Nephron (organoid): ENCODE results near the gene RET.
A peak's percentile ranks its signal among the peaks of the same experiment; 100 is the strongest.

Source experiments
- H3K27ac Mint-ChIP-seq, 3 experiments: 2 replicates each; pipeline ENCODE4 v1.8.0; 2020; ENCODE audit warnings: mixed read lengths in 3 of 3, mild to moderate bottlenecking in 2 of 3, moderate library complexity in 1 of 3
- H3K27me3 Mint-ChIP-seq: 2 replicates; pipeline ENCODE4 v1.8.0; 2021; ENCODE audit warnings: low read depth, mild to moderate bottlenecking, moderate library complexity, mixed read lengths
- H3K36me3 Mint-ChIP-seq: 2 replicates; pipeline ENCODE4 v1.8.0; 2020; ENCODE audit warnings: low read depth, mixed read lengths
- H3K4me1 Mint-ChIP-seq: 2 replicates; pipeline ENCODE4 v1.8.0; 2020; ENCODE audit warnings: mixed read lengths
- H3K4me3 Mint-ChIP-seq, 3 experiments: 2 replicates each; pipeline ENCODE4 v1.8.0; 2020; ENCODE audit warnings: mild to moderate bottlenecking in 3 of 3, mixed read lengths in 3 of 3, moderate library complexity in 2 of 3
- H3K9me3 Mint-ChIP-seq: 2 replicates; pipeline ENCODE4 v1.8.0; 2020; ENCODE audit warnings: mixed read lengths
- CTCF ChIP-seq, 3 experiments: fragments of 200-600 bp; sonication (generic); IDR thresholded peaks; one replicate each; pipeline ENCODE4 v1.5.0; 2021; ENCODE audit warnings: antibody characterized with exemption in 3 of 3; ENCODE audit not compliant: unreplicated experiment in 3 of 3

The RET gene

GRCh38 chr10:43108951-43109350 lies 32.1 kb downstream of the RET start:
- H3K4me1 Mint-ChIP-seq, result peaks cover 7% of the 10 kb centered on the region

GRCh38 chr10:43109671-43110249 lies 32.9 kb downstream of the RET start:
- Mint-ChIP-seq H3K9me3 (no peaks in the 10 kb centered on the region), H3K4me3 (no peak overlapping the region), H3K27me3 (peaks cover 5% of the 10 kb centered on the region), H3K36me3 (no peaks in the 10 kb centered on the region), H3K4me1 (peaks cover 7% of the 10 kb centered on the region), H3K27ac (no peak overlapping the region)
- TF ChIP-seq CTCF (IDR thresholded peaks at IDR 0.05; ENCODE audit: unreplicated experiment in 3 of 3), result no peak

More at GRCh38 chr10:43108951-43109350, 32.1 kb downstream of the RET start:
- no peak for TF ChIP-seq CTCF (IDR thresholded peaks at IDR 0.05; ENCODE audit: unreplicated experiment in 3 of 3)
- Mint-ChIP-seq H3K4me3 (no peak overlapping the region), H3K27ac (no peak overlapping the region), H3K9me3 (no peaks in the 10 kb centered on the region), H3K27me3 (peaks cover 11% of the 10 kb centered on the region), H3K36me3 (no peaks in the 10 kb centered on the region)

- H3K4me1 Mint-ChIP-seq, result peaks cover 7% of the 10 kb centered on the region
- no peaks in the 10 kb centered on the region for H3K36me3 Mint-ChIP-seq
- no peaks in the 10 kb centered on the region for H3K9me3 Mint-ChIP-seq
- H3K4me3 Mint-ChIP-seq, result no peak overlapping the region
- TF ChIP-seq CTCF (IDR thresholded peaks at IDR 0.05; ENCODE audit: unreplicated experiment in 3 of 3), result no peak
- no peaks in the 10 kb centered on the region for H3K27me3 Mint-ChIP-seq
- peak overlapping the region in 2 of 3 experiments; percentile 13 to 54 for H3K27ac Mint-ChIP-seq
Measured at GRCh38 chr10:43110338-43111071, 33.6 kb downstream of the RET start.

DNA sequence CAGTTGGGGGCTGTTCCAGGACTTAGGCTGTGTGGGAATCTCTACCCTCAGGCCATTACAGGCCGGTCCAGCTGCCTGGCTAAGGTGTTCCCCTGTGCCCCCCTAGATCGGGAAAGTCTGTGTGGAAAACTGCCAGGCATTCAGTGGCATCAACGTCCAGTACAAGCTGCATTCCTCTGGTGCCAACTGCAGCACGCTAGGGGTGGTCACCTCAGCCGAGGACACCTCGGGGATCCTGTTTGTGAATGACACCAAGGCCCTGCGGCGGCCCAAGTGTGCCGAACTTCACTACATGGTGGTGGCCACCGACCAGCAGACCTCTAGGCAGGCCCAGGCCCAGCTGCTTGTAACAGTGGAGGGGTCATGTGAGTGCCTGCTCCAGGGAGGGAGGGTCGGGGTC lies 34.2 kb downstream of the RET start:
- H3K36me3 Mint-ChIP-seq, result no peaks in the 10 kb centered on the region
- no peak for TF ChIP-seq CTCF (IDR thresholded peaks at IDR 0.05; ENCODE audit: unreplicated experiment in 3 of 3)
- H3K4me3 Mint-ChIP-seq, result no peak overlapping the region
- no peaks in the 10 kb centered on the region for H3K27me3 Mint-ChIP-seq
- H3K27ac Mint-ChIP-seq, result no peak overlapping the region
- H3K4me1 Mint-ChIP-seq, result peaks cover 7% of the 10 kb centered on the region
- no peaks in the 10 kb centered on the region for H3K9me3 Mint-ChIP-seq

- Mint-ChIP-seq H3K9me3 (no peaks in the 10 kb centered on the region), H3K36me3 (no peaks in the 10 kb centered on the region), H3K27ac (no peak overlapping the region), H3K27me3 (no peaks in the 10 kb centered on the region), H3K4me1 (peaks cover 7% of the 10 kb centered on the region), H3K4me3 (no peak overlapping the region)
- no peak for TF ChIP-seq CTCF (IDR thresholded peaks at IDR 0.05; ENCODE audit: unreplicated experiment in 3 of 3)
Measured at GRCh38 chr10:43111921-43112607, 35.2 kb downstream of the RET start.
